HG03378 (cell line): ENCODE measurements around the gene ULK4.
"Not testable (repeated sequence)": the region's sequence is repeated elsewhere in the genome, so short reads cannot be mapped to it uniquely, and the experiment has no call there.

Experiments
- ATAC-seq: cut with Tn5 transposase; IDR thresholded peaks from one replicate; pipeline ENCODE4 v1.9.1; 2021; ENCODE audit warnings: mild to moderate bottlenecking, moderate library complexity; ENCODE audit not compliant: unreplicated experiment

Gene ULK4

GRCh38 chr3:41960826-41961750, 815 bp downstream of the ULK4 start:
- ATAC-seq = no peak

GRCh38 chr3:41956574-41956973, 5.3 kb downstream of the ULK4 start:
- no peak for ATAC-seq

- ATAC-seq = no peak
Observed at GRCh38 chr3:41955192-41955591, 6.7 kb downstream of the ULK4 start.

GRCh38 chr3:41943311-41943843, 18.5 kb downstream of the ULK4 start:
- no peak for ATAC-seq

GRCh38 chr3:41940393-41940792, 21.5 kb downstream of the ULK4 start:
- ATAC-seq = no peak

- no peak for ATAC-seq
Observed at GRCh38 chr3:41936384-41936783, 25.5 kb downstream of the ULK4 start.

- ATAC-seq = no peak
Observed at GRCh38 chr3:41933154-41933676, 28.7 kb downstream of the ULK4 start.

- ATAC-seq = no peak
Observed at GRCh38 chr3:41932464-41932863, 29.4 kb downstream of the ULK4 start.

- no peak for ATAC-seq
Observed at GRCh38 chr3:41920406-41920965, 41.4 kb downstream of the ULK4 start.

- no peak for ATAC-seq
Observed at GRCh38 chr3:41915353-41915752, 46.5 kb downstream of the ULK4 start.

GRCh38 chr3:41912280-41912679, 49.6 kb downstream of the ULK4 start:
- no peak for ATAC-seq

- no peak for ATAC-seq
Observed at GRCh38 chr3:41907330-41908073, 54.4 kb downstream of the ULK4 start.

GRCh38 chr3:41900265-41900664, 61.6 kb downstream of the ULK4 start:
- ATAC-seq = no peak

- no peak for ATAC-seq
Observed at GRCh38 chr3:41898631-41899030, 63.3 kb downstream of the ULK4 start.

- no peak for ATAC-seq
Observed at GRCh38 chr3:41893977-41894376, 67.9 kb downstream of the ULK4 start.

- no peak for ATAC-seq
Observed at GRCh38 chr3:41888368-41889076, 73.4 kb downstream of the ULK4 start.

GRCh38 chr3:41882956-41883355, 78.9 kb downstream of the ULK4 start:
- ATAC-seq = no peak

GRCh38 chr3:41881233-41881821, 80.6 kb downstream of the ULK4 start:
- no peak for ATAC-seq

GRCh38 chr3:41880387-41880786, 81.5 kb downstream of the ULK4 start:
- ATAC-seq = no peak

- ATAC-seq = not testable (repeated sequence)
Observed at GRCh38 chr3:41877741-41878140, 84.2 kb downstream of the ULK4 start.
